H9 (cell line): ENCODE results near the gene HILPDA. TPM values are rescaled to one million over a fixed set of nuclear protein-coding genes. Genes with fewer than 3 reads are reported as not detected.
"Not testable (repeated sequence)": the region's sequence is repeated elsewhere in the genome, so short reads cannot be mapped to it uniquely, and the experiment has no call there.

ENCODE experiments used
- DNase-seq: peaks from one replicate; pipeline ENCODE4 v3.0.0-alpha.2; 2017
- H2AFZ ChIP-seq: one replicate; pipeline ENCODE4 v1.6.1; 2013; ENCODE audit warnings: mild to moderate bottlenecking, low read length, control low read depth, moderate library complexity
- H2AK5ac ChIP-seq: 2 replicates; pipeline ENCODE4 v1.6.1; 2013; ENCODE audit warnings: low read length, control low read depth, mixed read lengths; ENCODE audit not compliant: insufficient read length
- H2BK120ac ChIP-seq: one replicate; pipeline ENCODE4 v1.6.1; 2013; ENCODE audit warnings: low read depth, mild to moderate bottlenecking, low read length, control low read depth, inconsistent platforms; ENCODE audit not compliant: poor library complexity, severe bottlenecking
- H2BK12ac ChIP-seq: 2 replicates; pipeline ENCODE4 v1.6.1; 2013; ENCODE audit warnings: low read length, control low read depth, mixed read lengths, low read depth; ENCODE audit not compliant: insufficient read length
- H2BK15ac ChIP-seq: 2 replicates; pipeline ENCODE4 v1.6.1; 2013; ENCODE audit warnings: low read depth, low read length, control low read depth
- H2BK20ac ChIP-seq: one replicate; pipeline ENCODE4 v1.6.1; 2013; ENCODE audit warnings: low read depth, mild to moderate bottlenecking, low read length, control low read depth, inconsistent platforms; ENCODE audit not compliant: poor library complexity, severe bottlenecking
- H2BK5ac ChIP-seq: 2 replicates; pipeline ENCODE4 v1.6.1; 2013; ENCODE audit warnings: low read length, control low read depth, mixed read lengths; ENCODE audit not compliant: insufficient read length
- H3K14ac ChIP-seq: 2 replicates; pipeline ENCODE4 v1.6.1; 2013; ENCODE audit warnings: low read length, control low read depth; ENCODE audit not compliant: insufficient read depth
- H3K18ac ChIP-seq: 2 replicates; pipeline ENCODE4 v1.6.1; 2013; ENCODE audit warnings: low read depth, mild to moderate bottlenecking, mixed read lengths, low read length, control low read depth; ENCODE audit not compliant: insufficient read length
- H3K23ac ChIP-seq: 2 replicates; pipeline ENCODE4 v1.6.1; 2013; ENCODE audit warnings: low read length, control low read depth, mixed read lengths, low read depth; ENCODE audit not compliant: insufficient read length
- H3K23me2 ChIP-seq: 2 replicates; pipeline ENCODE4 v1.6.1; 2013; ENCODE audit warnings: low read depth, mild to moderate bottlenecking, mixed read lengths, low read length, control low read depth; ENCODE audit not compliant: insufficient read length, poor library complexity, severe bottlenecking
- H3K27ac ChIP-seq: 2 replicates; pipeline ENCODE4 v1.5.1; 2013; ENCODE audit warnings: low read length, control low read depth, mixed read lengths, low read depth; ENCODE audit not compliant: insufficient read length
- H3K27me3 ChIP-seq: 2 replicates; pipeline ENCODE4 v1.6.1; 2013; ENCODE audit warnings: low read length, control low read depth, inconsistent platforms; ENCODE audit not compliant: insufficient read depth
- H3K4ac ChIP-seq: 2 replicates; pipeline ENCODE4 v1.6.1; 2013; ENCODE audit warnings: low read depth, mild to moderate bottlenecking, control low read depth, inconsistent platforms, low read length, moderate library complexity
- H3K4me1 ChIP-seq: 2 replicates; pipeline ENCODE4 v1.6.1; 2013; ENCODE audit warnings: low read length, control low read depth, inconsistent platforms; ENCODE audit not compliant: insufficient read depth
- H3K4me2 ChIP-seq: 2 replicates; pipeline ENCODE4 v1.6.1; 2013; ENCODE audit warnings: low read length, control low read depth, mixed read lengths; ENCODE audit not compliant: insufficient read length, insufficient read depth
- H3K56ac ChIP-seq: 2 replicates; pipeline ENCODE4 v1.6.1; 2013; ENCODE audit warnings: low read depth, mild to moderate bottlenecking, mixed read lengths, low read length, control low read depth; ENCODE audit not compliant: insufficient read length
- H3K79me1 ChIP-seq: 2 replicates; pipeline ENCODE4 v1.6.1; 2013; ENCODE audit warnings: low read depth, mild to moderate bottlenecking, moderate library complexity, low read length, control low read depth, inconsistent platforms; ENCODE audit not compliant: insufficient read depth, poor library complexity, severe bottlenecking
- H3K79me2 ChIP-seq: 2 replicates; pipeline ENCODE4 v1.6.1; 2013; ENCODE audit warnings: low read length, control low read depth, inconsistent platforms; ENCODE audit not compliant: insufficient read depth
- H3K9ac ChIP-seq: 2 replicates; pipeline ENCODE4 v1.6.1; 2013; ENCODE audit warnings: low read length, control low read depth, mixed read lengths; ENCODE audit not compliant: insufficient read length; ENCODE audit errors: extremely low read depth
- H3K9me3 ChIP-seq: one replicate; pipeline ENCODE4 v1.6.1; 2013; ENCODE audit warnings: low read depth, low read length, inconsistent platforms; ENCODE audit not compliant: control insufficient read depth
- H3T11ph ChIP-seq: one replicate; pipeline ENCODE4 v1.6.1; 2013; ENCODE audit warnings: mild to moderate bottlenecking, low read length, control low read depth, inconsistent platforms
- H4K20me1 ChIP-seq: one replicate; pipeline ENCODE4 v1.6.1; 2013; ENCODE audit not compliant: control insufficient read depth, insufficient read length, insufficient read depth
- H4K5ac ChIP-seq: 2 replicates; pipeline ENCODE4 v1.6.1; 2013; ENCODE audit warnings: low read depth, mild to moderate bottlenecking, mixed read lengths, low read length, control low read depth; ENCODE audit not compliant: insufficient read length
- H4K8ac ChIP-seq: replicated peaks from 2 replicates; pipeline ENCODE4 v1.6.1; 2013; ENCODE audit warnings: low read length, control low read depth, mixed read lengths, low read depth; ENCODE audit not compliant: insufficient read length
- H4K91ac ChIP-seq: 2 replicates; pipeline ENCODE4 v1.6.1; 2013; ENCODE audit warnings: low read depth, mild to moderate bottlenecking, moderate library complexity, mixed read lengths, low read length, control low read depth; ENCODE audit not compliant: insufficient read length
- H3K27ac Mint-ChIP-seq, 3 experiments: 2 replicates in 2 of 3; 3 replicates in 1 of 3; pipeline ENCODE4 v1.8.0; 2020 to 2021; ENCODE audit warnings: mixed read lengths in 3 of 3, mild to moderate bottlenecking in 1 of 3, moderate library complexity in 1 of 3
- H3K27me3 Mint-ChIP-seq: 2 replicates; pipeline ENCODE4 v1.8.0; 2021; ENCODE audit warnings: low read depth, mild to moderate bottlenecking, moderate library complexity, mixed read lengths
- H3K36me3 Mint-ChIP-seq, 3 experiments: 2 replicates in 2 of 3; 3 replicates in 1 of 3; pipeline ENCODE4 v1.8.0; 2020 to 2021; ENCODE audit warnings: low read depth in 3 of 3, mixed read lengths in 3 of 3; ENCODE audit not compliant: insufficient read depth in 1 of 3
- H3K4me1 Mint-ChIP-seq, 2 experiments: 2 replicates each; pipeline ENCODE4 v1.8.0; 2020; ENCODE audit warnings: mixed read lengths in 2 of 2
- H3K4me3 Mint-ChIP-seq, 2 experiments: 2 replicates in 1 of 2; 3 replicates in 1 of 2; pipeline ENCODE4 v1.8.0; 2020 to 2021; ENCODE audit warnings: mild to moderate bottlenecking in 2 of 2, mixed read lengths in 2 of 2, moderate library complexity in 1 of 2
- H3K9me3 Mint-ChIP-seq, 2 experiments: 2 replicates in 1 of 2; 3 replicates in 1 of 2; pipeline ENCODE4 v1.8.0; 2020; ENCODE audit warnings: mild to moderate bottlenecking in 2 of 2, mixed read lengths in 2 of 2, moderate library complexity in 1 of 2
- WGBS: extraction: QIAGEN DNeasy Blood & Tissue Kit; methylation state at CpG from one replicate; pipeline ENCODE4 v1.1.7; 2013; ENCODE audit warnings: missing lambda C conversion rate, low lambda C conversion rate, mixed read lengths; ENCODE audit not compliant: insufficient read length; ENCODE audit errors: extremely low coverage; 5-methylcytosine and 5-hydroxymethylcytosine counted together
- total RNA-seq: library from RNA; stranded (reverse); gene quantifications from 2 replicates; pipeline ENCODE4 v1.2.1, GENCODE V29; 2021
- TF ChIP-seq, protein P1 (sequence below): fragments of 200-600 bp; sonication (generic); conservative IDR thresholded peaks from 3 replicates; pipeline ENCODE4 v1.8.0; 2021; ENCODE audit warnings: antibody characterized with exemption, mild to moderate bottlenecking

HILPDA gene
- total RNA-seq, 1 experiment from 2014 or later, result 23.3 TPM

DNA sequence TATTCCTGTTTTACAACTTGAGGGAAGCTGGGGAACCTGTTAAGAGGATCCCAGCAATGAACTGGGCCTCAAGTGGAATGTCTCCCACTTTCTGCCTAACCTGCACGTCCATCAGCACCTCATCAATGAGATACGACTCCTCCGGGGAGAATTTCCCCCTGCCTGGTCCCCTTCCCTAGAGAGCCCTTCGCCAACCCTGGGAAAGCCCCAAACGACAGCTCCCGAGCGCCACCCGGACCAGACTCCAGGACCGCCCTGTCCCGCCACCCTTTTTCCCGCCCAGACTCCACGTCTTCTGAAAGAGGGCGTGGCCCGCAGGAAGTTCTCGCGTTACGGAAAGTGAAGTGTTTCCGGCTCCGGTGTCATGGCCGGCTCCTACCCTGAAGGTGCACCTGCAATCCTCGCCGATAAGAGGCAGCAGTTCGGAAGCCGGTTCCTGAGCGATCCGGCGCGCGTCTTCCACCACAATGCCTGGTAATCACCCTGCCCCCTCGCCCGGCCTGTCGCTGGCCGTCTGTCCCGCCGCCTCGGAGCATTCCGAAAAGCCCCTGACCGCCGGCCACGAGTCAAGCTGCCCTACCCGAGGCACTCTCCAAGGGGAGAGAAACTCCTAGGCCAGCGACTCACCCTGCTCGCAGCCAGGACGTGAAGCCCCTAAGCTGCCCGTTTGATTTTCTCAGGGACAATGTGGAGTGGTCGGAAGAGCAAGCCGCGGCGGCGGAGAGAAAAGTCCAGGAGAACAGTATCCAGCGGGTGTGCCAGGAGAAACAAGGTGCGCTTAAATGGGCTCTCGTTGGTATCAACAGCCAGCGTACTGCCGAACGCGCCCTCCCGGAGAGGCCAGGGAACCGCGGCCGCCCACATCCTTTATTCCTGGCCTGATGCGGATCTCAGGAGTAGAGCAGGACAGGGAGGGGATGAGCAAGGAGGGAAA, 21.0 kb downstream of the HILPDA start, which contains the start of gene METTL2B:
TSS of gene METTL2B (plus strand) at position 347 of the 934 bp plus-strand sequence. CDS start at position 365, 18 bp downstream.
- not testable (repeated sequence) for H3T11ph ChIP-seq, H3K27ac ChIP-seq, H3K9me3 ChIP-seq, H3K27me3 Mint-ChIP-seq, H4K91ac ChIP-seq, H3K79me1 ChIP-seq, H3K4ac ChIP-seq, H3K27me3 ChIP-seq, H3K56ac ChIP-seq, H3K9me3 Mint-ChIP-seq, H4K5ac ChIP-seq, H2BK120ac ChIP-seq, H2AFZ ChIP-seq, H3K4me1 ChIP-seq, H3K23me2 ChIP-seq, H2BK20ac ChIP-seq, H2AK5ac ChIP-seq, H2BK15ac ChIP-seq, H2BK12ac ChIP-seq, H3K79me2 ChIP-seq, H4K20me1 ChIP-seq, H3K23ac ChIP-seq, H2BK5ac ChIP-seq, H4K8ac ChIP-seq
- Mint-ChIP-seq H3K36me3 (peaks cover 6 to 32% (median 30%) of the 10 kb centered on the region in 3 experiments; a peak in 6 of 7 replicates), H3K27ac (peak within 1 kb of the TSS; percentile 98 to 99 (median 99)), H3K4me1 (peaks cover 12 to 13% of the 10 kb centered on the region in 2 experiments), H3K4me3 (peak within 1 kb of the TSS; percentile 98 to 99)
- TF ChIP-seq, protein P1, sequence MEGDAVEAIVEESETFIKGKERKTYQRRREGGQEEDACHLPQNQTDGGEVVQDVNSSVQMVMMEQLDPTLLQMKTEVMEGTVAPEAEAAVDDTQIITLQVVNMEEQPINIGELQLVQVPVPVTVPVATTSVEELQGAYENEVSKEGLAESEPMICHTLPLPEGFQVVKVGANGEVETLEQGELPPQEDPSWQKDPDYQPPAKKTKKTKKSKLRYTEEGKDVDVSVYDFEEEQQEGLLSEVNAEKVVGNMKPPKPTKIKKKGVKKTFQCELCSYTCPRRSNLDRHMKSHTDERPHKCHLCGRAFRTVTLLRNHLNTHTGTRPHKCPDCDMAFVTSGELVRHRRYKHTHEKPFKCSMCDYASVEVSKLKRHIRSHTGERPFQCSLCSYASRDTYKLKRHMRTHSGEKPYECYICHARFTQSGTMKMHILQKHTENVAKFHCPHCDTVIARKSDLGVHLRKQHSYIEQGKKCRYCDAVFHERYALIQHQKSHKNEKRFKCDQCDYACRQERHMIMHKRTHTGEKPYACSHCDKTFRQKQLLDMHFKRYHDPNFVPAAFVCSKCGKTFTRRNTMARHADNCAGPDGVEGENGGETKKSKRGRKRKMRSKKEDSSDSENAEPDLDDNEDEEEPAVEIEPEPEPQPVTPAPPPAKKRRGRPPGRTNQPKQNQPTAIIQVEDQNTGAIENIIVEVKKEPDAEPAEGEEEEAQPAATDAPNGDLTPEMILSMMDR, result peak; percentile 59
- peak; percentile 97 for DNase-seq
- H3K18ac ChIP-seq, result peak within 1 kb of the TSS; percentile 70
- WGBS, result no CpG with 5 or more reads among the region's 62 CpGs
- peak within 1 kb of the TSS; percentile 87 for H3K9ac ChIP-seq
- peak within 1 kb of the TSS; percentile 66 for H3K4me2 ChIP-seq
- peak within 1 kb of the TSS; percentile 86; the same call in 1 of the 2 replicates for H3K14ac ChIP-seq

DNA sequence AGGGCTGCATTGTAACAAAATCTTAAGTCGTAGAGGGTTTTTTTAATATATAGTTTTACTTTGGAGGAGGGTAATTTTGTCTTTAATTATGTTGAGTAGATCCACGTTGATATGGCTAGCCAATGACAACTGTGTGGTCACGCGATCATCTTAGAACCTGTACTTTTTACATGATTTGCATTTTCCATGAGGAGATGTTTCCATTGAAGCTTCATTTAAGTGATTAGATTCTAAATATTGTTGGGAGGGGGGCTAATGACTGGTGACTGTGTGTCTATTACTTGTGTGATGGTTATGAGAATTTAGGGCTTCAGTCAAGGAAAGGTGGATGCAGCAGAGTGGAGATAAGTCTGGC, 21.6 kb downstream of the HILPDA start:
- not testable (repeated sequence) for H3K4me1 ChIP-seq, H3K23ac ChIP-seq, H3K27me3 Mint-ChIP-seq, H4K8ac ChIP-seq, H3T11ph ChIP-seq, H3K27me3 ChIP-seq, H3K23me2 ChIP-seq, H2BK5ac ChIP-seq, H2BK20ac ChIP-seq, H2BK12ac ChIP-seq, H4K20me1 ChIP-seq, H3K4ac ChIP-seq, H3K9me3 ChIP-seq, H3K9me3 Mint-ChIP-seq, H2AFZ ChIP-seq, H3K56ac ChIP-seq, H2BK120ac ChIP-seq, H4K5ac ChIP-seq, H4K91ac ChIP-seq, H3K79me2 ChIP-seq, H3K27ac ChIP-seq, H2AK5ac ChIP-seq, H3K79me1 ChIP-seq, H2BK15ac ChIP-seq, DNase-seq, H3K18ac ChIP-seq
- Mint-ChIP-seq H3K27ac (peak overlapping the region; percentile 98 to 99 (median 99)), H3K4me3 (peak overlapping the region; percentile 98 to 99), H3K4me1 (peaks cover 12 to 13% of the 10 kb centered on the region in 2 experiments), H3K36me3 (peaks cover 9 to 36% (median 34%) of the 10 kb centered on the region in 3 experiments; a peak in 6 of 7 replicates)
- Histone ChIP-seq H3K4me2 (peak overlapping the region; percentile 66), H3K14ac (0 out of 2 replicates have a peak overlapping the region, but pooled peaks have one; percentile 86), H3K9ac (peak overlapping the region; percentile 87)
- WGBS, result no CpG with 5 or more reads among the region's 4 CpGs
